ENCODE data around the gene SAP30L. TPM values are rescaled to one million over a fixed set of nuclear protein-coding genes. Genes with fewer than 3 reads are reported as not detected.

The SAP30L gene
- total and polyA plus RNA-seq, 2 donors (not counting 1 experiment from before 2014, with no cell fraction given), result 26.6 to 31.5 TPM

DNA sequence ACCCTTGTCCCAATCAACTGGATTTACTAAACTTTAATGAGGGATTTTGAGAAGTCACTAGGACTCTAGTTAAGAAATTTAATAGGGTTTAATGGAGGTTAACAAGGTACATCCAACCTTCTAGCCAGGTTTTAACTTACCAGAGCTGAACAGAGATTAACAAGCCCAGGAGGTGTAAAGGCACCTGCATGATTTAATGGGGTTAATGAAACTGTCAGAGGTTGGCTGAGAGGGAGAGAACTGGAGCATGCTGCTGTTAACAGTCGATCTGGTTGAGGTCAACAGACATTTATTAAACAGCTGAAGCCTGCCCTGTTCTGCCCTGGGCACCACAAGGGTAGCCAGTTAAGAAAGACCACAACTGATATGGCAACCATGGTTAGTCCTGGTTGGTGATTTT lies 18.6 kb downstream of the SAP30L start:
- Histone ChIP-seq H3K4me3 (replicated peaks in 1 of 4; ENCODE audit: control extremely low read depth in 1 of 4, insufficient read depth in 1 of 4, low read depth in 3 of 4, low read length in 4 of 4) (no peak overlapping the region), H3K4me1 (ENCODE audit: control insufficient read depth, extremely low read depth, insufficient read depth, low read length) (no peaks in the 10 kb centered on the region), H2AFZ (ENCODE audit: low read length) (no peak overlapping the region), H3K79me2 (ENCODE audit: control insufficient read depth, insufficient read depth, low read length) (no peaks in the 10 kb centered on the region), H3K27me3 (ENCODE audit: control insufficient read depth, insufficient read depth, low read length) (no peaks in the 10 kb centered on the region), H3K36me3 (ENCODE audit: control insufficient read depth, insufficient read depth, low read length) (no peaks in the 10 kb centered on the region), H3K27ac (ENCODE audit: insufficient read depth, low read length) (no peak overlapping the region), H3K9ac (ENCODE audit: insufficient read depth, low read length) (no peak overlapping the region), H3K9me3 (ENCODE audit: control insufficient read depth, insufficient read depth, low read depth, low read length) (no peaks in the 10 kb centered on the region), H4K20me1 (ENCODE audit: control insufficient read depth, extremely low read depth, insufficient read depth, low read length) (no peaks in the 10 kb centered on the region), H3K4me2 (ENCODE audit: extremely low read depth, insufficient read depth, low read length) (no peak overlapping the region)
- no peak for DNase-seq (ENCODE audit: low read depth in 2 of 2)
- TF ChIP-seq EZH2 (IDR thresholded peaks at IDR 0.05; ENCODE audit: low read length, missing control alignments), result no peak
- TF ChIP-seq, protein P1, sequence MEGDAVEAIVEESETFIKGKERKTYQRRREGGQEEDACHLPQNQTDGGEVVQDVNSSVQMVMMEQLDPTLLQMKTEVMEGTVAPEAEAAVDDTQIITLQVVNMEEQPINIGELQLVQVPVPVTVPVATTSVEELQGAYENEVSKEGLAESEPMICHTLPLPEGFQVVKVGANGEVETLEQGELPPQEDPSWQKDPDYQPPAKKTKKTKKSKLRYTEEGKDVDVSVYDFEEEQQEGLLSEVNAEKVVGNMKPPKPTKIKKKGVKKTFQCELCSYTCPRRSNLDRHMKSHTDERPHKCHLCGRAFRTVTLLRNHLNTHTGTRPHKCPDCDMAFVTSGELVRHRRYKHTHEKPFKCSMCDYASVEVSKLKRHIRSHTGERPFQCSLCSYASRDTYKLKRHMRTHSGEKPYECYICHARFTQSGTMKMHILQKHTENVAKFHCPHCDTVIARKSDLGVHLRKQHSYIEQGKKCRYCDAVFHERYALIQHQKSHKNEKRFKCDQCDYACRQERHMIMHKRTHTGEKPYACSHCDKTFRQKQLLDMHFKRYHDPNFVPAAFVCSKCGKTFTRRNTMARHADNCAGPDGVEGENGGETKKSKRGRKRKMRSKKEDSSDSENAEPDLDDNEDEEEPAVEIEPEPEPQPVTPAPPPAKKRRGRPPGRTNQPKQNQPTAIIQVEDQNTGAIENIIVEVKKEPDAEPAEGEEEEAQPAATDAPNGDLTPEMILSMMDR (conservative IDR thresholded peaks at IDR 0.05 in 1 of 2, IDR thresholded peaks at IDR 0.05 in 1 of 2; ENCODE audit: low read depth in 1 of 2, low read length in 2 of 2), result no peak

GRCh38 chr5:154465169-154465568 lies 19.4 kb downstream of the SAP30L start:
- DNase-seq (ENCODE audit: low read depth in 2 of 2), result peak; percentile 31 to 68
- Histone ChIP-seq H3K36me3 (ENCODE audit: control insufficient read depth, insufficient read depth, low read length) (no peaks in the 10 kb centered on the region), H3K27ac (ENCODE audit: insufficient read depth, low read length) (no peak overlapping the region), H4K20me1 (ENCODE audit: control insufficient read depth, extremely low read depth, insufficient read depth, low read length) (no peaks in the 10 kb centered on the region), H3K4me1 (ENCODE audit: control insufficient read depth, extremely low read depth, insufficient read depth, low read length) (no peaks in the 10 kb centered on the region), H2AFZ (ENCODE audit: low read length) (no peak overlapping the region), H3K9ac (ENCODE audit: insufficient read depth, low read length) (no peak overlapping the region), H3K27me3 (ENCODE audit: control insufficient read depth, insufficient read depth, low read length) (peaks cover 3% of the 10 kb centered on the region), H3K9me3 (ENCODE audit: control insufficient read depth, insufficient read depth, low read depth, low read length) (no peaks in the 10 kb centered on the region), H3K4me3 (replicated peaks in 1 of 4; ENCODE audit: control extremely low read depth in 1 of 4, insufficient read depth in 1 of 4, low read depth in 3 of 4, low read length in 4 of 4) (no peak overlapping the region), H3K79me2 (ENCODE audit: control insufficient read depth, insufficient read depth, low read length) (no peaks in the 10 kb centered on the region), H3K4me2 (ENCODE audit: extremely low read depth, insufficient read depth, low read length) (no peak overlapping the region)
- TF ChIP-seq, protein P1 (conservative IDR thresholded peaks at IDR 0.05 in 1 of 2, IDR thresholded peaks at IDR 0.05 in 1 of 2; ENCODE audit: low read depth in 1 of 2, low read length in 2 of 2), result no peak
- no peak for TF ChIP-seq EZH2 (IDR thresholded peaks at IDR 0.05; ENCODE audit: low read length, missing control alignments)

GRCh38 chr5:154466147-154466546 lies 20.4 kb downstream of the SAP30L start:
- Histone ChIP-seq H3K27me3 (ENCODE audit: control insufficient read depth, insufficient read depth, low read length) (peaks cover 13% of the 10 kb centered on the region), H4K20me1 (ENCODE audit: control insufficient read depth, extremely low read depth, insufficient read depth, low read length) (no peaks in the 10 kb centered on the region), H2AFZ (ENCODE audit: low read length) (no peak overlapping the region), H3K4me2 (ENCODE audit: extremely low read depth, insufficient read depth, low read length) (no peak overlapping the region), H3K9ac (ENCODE audit: insufficient read depth, low read length) (no peak overlapping the region), H3K36me3 (ENCODE audit: control insufficient read depth, insufficient read depth, low read length) (no peaks in the 10 kb centered on the region), H3K4me1 (ENCODE audit: control insufficient read depth, extremely low read depth, insufficient read depth, low read length) (no peaks in the 10 kb centered on the region), H3K9me3 (ENCODE audit: control insufficient read depth, insufficient read depth, low read depth, low read length) (no peaks in the 10 kb centered on the region), H3K4me3 (replicated peaks in 1 of 4; ENCODE audit: control extremely low read depth in 1 of 4, insufficient read depth in 1 of 4, low read depth in 3 of 4, low read length in 4 of 4) (no peak overlapping the region), H3K27ac (ENCODE audit: insufficient read depth, low read length) (no peak overlapping the region), H3K79me2 (ENCODE audit: control insufficient read depth, insufficient read depth, low read length) (no peaks in the 10 kb centered on the region)
- TF ChIP-seq, protein P1 (conservative IDR thresholded peaks at IDR 0.05 in 1 of 2, IDR thresholded peaks at IDR 0.05 in 1 of 2; ENCODE audit: low read depth in 1 of 2, low read length in 2 of 2), result no peak
- TF ChIP-seq EZH2 (IDR thresholded peaks at IDR 0.05; ENCODE audit: low read length, missing control alignments), result no peak
- no peak for DNase-seq (ENCODE audit: low read depth in 2 of 2)
